ENCODE data around the gene SLC6A2. TPM values are rescaled to one million over a fixed set of nuclear protein-coding genes. Genes with fewer than 3 reads are reported as not detected.

The SLC6A2 gene
- polyA plus RNA-seq, 3 donors, result 0.18 to 0.45 (median 0.24) TPM

- no peak overlapping the region for H3K27ac ChIP-seq (ENCODE audit: low read depth, low read length)
- 72 to 87% (median 82%) methylated on average over 10 of the region's 10 CpGs for WGBS, 3 donors
These were observed 44.3 kb downstream of the SLC6A2 start for GRCh38 chr16:55700067-55700466.

GRCh38 chr16:55700961-55701360 is 45.2 kb downstream of the SLC6A2 start:
- 74 to 89% (median 88%) methylated on average over 3 of the region's 3 CpGs for WGBS, 3 donors
- no peak overlapping the region for H3K27ac ChIP-seq (ENCODE audit: low read depth, low read length)

- 46 to 63% (median 58%) methylated on average over 9 of the region's 9 CpGs for WGBS, 3 donors
- H3K27ac ChIP-seq (ENCODE audit: low read depth, low read length), result no peak overlapping the region
These were observed 45.9 kb downstream of the SLC6A2 start for GRCh38 chr16:55701442-55702319.

GRCh38 chr16:55703003-55704001 is 47.5 kb downstream of the SLC6A2 start:
- 28 to 44% (median 37%) methylated on average over 10 of the region's 10 CpGs for WGBS, 3 donors
- no peak overlapping the region for H3K27ac ChIP-seq (ENCODE audit: low read depth, low read length)

- 40 to 51% (median 50%) methylated on average over 1 of the region's 1 CpG for WGBS, 3 donors
- no peak overlapping the region for H3K27ac ChIP-seq (ENCODE audit: low read depth, low read length)
These were observed 51.1 kb downstream of the SLC6A2 start for GRCh38 chr16:55706739-55707384.

GRCh38 chr16:55709801-55710200 is 54.0 kb downstream of the SLC6A2 start:
- no peak overlapping the region for H3K27ac ChIP-seq (ENCODE audit: low read depth, low read length)
- WGBS, 3 donors, result 70 to 82% (median 75%) methylated on average over 4 to 5 of the region's 5 CpGs

- WGBS, 3 donors, result 8 to 45% (median 39%) methylated on average over 2 of the region's 2 CpGs
- no peak overlapping the region for H3K27ac ChIP-seq (ENCODE audit: low read depth, low read length)
These were observed 54.7 kb downstream of the SLC6A2 start for GRCh38 chr16:55710466-55710865.

GRCh38 chr16:55711959-55712876 is 56.4 kb downstream of the SLC6A2 start:
- WGBS, 3 donors, result 23 to 28% (median 26%) methylated on average over 10 of the region's 10 CpGs
- no peak overlapping the region for H3K27ac ChIP-seq (ENCODE audit: low read depth, low read length)

GRCh38 chr16:55713103-55713502 is 57.3 kb downstream of the SLC6A2 start:
- 61 to 85% (median 77%) methylated on average over 1 of the region's 1 CpG for WGBS, 3 donors
- no peak overlapping the region for H3K27ac ChIP-seq (ENCODE audit: low read depth, low read length)

GRCh38 chr16:55717326-55717725 is 61.5 kb downstream of the SLC6A2 start:
- 65 to 85% (median 82%) methylated on average over 3 of the region's 3 CpGs for WGBS, 3 donors
- no peak overlapping the region for H3K27ac ChIP-seq (ENCODE audit: low read depth, low read length)

- WGBS, 3 donors, result 66 to 76% (median 67%) methylated on average over 5 of the region's 5 CpGs
- no peak overlapping the region for H3K27ac ChIP-seq (ENCODE audit: low read depth, low read length)
These were observed 69.4 kb downstream of the SLC6A2 start for GRCh38 chr16:55725055-55725777.

- H3K27ac ChIP-seq (ENCODE audit: low read depth, low read length), result no peak overlapping the region
- whole genome bisulfite sequencing, 3 donors, result 68 to 77% (median 73%) methylated on average over 6 of the region's 6 CpGs
These were observed 73.0 kb downstream of the SLC6A2 start for GRCh38 chr16:55728797-55729196.

GRCh38 chr16:55730115-55730514 is 74.3 kb downstream of the SLC6A2 start:
- H3K27ac ChIP-seq (ENCODE audit: low read depth, low read length), result no peak overlapping the region
- 69 to 83% (median 74%) methylated on average over 5 of the region's 5 CpGs for WGBS, 3 donors

GRCh38 chr16:55732496-55732895 is 76.7 kb downstream of the SLC6A2 start:
- WGBS, 3 donors, result 41 to 78% (median 77%) methylated on average over 2 of the region's 2 CpGs
- no peak overlapping the region for H3K27ac ChIP-seq (ENCODE audit: low read depth, low read length)

- H3K27ac ChIP-seq (ENCODE audit: low read depth, low read length), result no peak overlapping the region
- 62 to 86% (median 66%) methylated on average over 2 of the region's 2 CpGs for WGBS, 3 donors
These were observed 78.9 kb downstream of the SLC6A2 start for GRCh38 chr16:55734665-55735064.

GRCh38 chr16:55735120-55735781 is 79.5 kb downstream of the SLC6A2 start:
- 82 to 86% (median 86%) methylated on average over 4 of the region's 4 CpGs for WGBS, 3 donors

More at GRCh38 chr16:55735120-55735781, 79.5 kb downstream of the SLC6A2 start:
- H3K27ac ChIP-seq (ENCODE audit: low read depth, low read length), result no peak overlapping the region

All from adipose tissue (tissue), 3 donors.